ENCODE measurements around the gene PCDHB5. TPM values are rescaled to one million over a fixed set of nuclear protein-coding genes. Genes with fewer than 3 reads are reported as not detected.
"Not testable (repeated sequence)": the region's sequence is repeated elsewhere in the genome, so short reads cannot be mapped to it uniquely, and the experiment has no call there.

Gene PCDHB5
- total and polyA plus RNA-seq, 8 donors = 2.3 to 6.7 (median 3.7) TPM

DNA sequence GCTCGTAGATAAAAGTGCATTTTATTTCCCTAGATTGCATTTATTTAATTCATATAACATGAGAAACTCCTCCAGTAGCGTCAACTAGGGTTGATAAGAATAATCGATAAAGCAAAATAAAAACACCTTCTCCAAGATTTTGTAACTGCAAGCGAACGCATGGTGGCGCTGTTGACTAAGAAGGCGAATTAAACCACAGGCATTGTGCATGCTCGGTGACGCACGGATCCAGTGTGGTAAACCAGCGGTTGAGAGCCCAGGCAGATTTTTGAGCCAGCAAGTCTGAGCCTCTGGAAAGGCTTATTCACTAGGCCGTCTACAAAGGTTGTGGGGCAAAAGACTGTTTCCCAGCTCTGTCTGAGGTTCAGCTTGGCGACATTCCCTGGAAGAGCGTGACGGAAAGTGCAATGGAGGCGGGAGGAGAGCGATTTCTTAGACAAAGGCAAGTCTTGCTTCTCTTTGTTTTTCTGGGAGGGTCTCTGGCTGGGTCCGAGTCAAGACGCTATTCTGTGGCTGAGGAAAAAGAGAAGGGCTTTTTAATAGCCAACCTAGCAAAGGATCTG, 34.7 kb upstream of the PCDHB5 start, which contains the start of gene PCDHB3:
TSS of gene PCDHB3 (plus strand) at position 231 of the 563 bp plus-strand sequence. CDS start at position 408, 177 bp downstream.
- 14 to 22% methylated on average over 19 of the region's 19 CpGs for WGBS, 2 donors
- FAIRE-seq (no peak), ATAC-seq (peak; percentile 53 to 85 (median 72)), DNase-seq (peak in 2 of 6 donors; percentile 34 to 52)
- Histone ChIP-seq H3K36me3 (no peaks in the 10 kb centered on the region), H3K27me3 (no peaks in the 10 kb centered on the region), H3K4me3 (peak within 1 kb of the TSS in 2 of 4 donors; percentile 5 to 26), H3K9me3 (no peaks in the 10 kb centered on the region), H3K4me1 (no peaks in the 10 kb centered on the region), H3K27ac (no peak within 1 kb of the TSS)
- TF ChIP-seq, protein P1, sequence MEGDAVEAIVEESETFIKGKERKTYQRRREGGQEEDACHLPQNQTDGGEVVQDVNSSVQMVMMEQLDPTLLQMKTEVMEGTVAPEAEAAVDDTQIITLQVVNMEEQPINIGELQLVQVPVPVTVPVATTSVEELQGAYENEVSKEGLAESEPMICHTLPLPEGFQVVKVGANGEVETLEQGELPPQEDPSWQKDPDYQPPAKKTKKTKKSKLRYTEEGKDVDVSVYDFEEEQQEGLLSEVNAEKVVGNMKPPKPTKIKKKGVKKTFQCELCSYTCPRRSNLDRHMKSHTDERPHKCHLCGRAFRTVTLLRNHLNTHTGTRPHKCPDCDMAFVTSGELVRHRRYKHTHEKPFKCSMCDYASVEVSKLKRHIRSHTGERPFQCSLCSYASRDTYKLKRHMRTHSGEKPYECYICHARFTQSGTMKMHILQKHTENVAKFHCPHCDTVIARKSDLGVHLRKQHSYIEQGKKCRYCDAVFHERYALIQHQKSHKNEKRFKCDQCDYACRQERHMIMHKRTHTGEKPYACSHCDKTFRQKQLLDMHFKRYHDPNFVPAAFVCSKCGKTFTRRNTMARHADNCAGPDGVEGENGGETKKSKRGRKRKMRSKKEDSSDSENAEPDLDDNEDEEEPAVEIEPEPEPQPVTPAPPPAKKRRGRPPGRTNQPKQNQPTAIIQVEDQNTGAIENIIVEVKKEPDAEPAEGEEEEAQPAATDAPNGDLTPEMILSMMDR (IDR thresholded peaks at IDR 0.05) = no peak
- intact Hi-C loops (cut with DNase I) = no loop called here

DNA sequence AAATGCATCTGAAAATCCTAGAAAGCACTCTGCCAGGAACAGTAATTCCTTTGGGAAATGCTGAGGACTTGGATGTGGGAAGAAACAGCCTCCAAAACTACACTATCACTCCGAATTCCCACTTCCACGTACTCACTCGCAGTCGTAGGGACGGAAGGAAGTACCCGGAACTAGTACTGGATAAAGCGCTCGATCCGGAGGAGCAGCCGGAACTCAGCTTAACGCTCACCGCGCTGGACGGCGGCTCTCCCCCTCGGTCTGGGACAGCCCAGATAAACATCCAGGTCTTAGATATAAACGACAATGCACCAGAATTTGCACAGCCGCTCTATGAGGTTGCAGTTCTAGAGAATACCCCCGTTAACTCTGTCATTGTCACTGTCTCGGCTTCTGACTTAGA, 33.9 kb upstream of the PCDHB5 start:
- Histone ChIP-seq H3K4me1 (no peaks in the 10 kb centered on the region), H3K4me3 (peak overlapping the region in 2 of 4 donors; percentile 5 to 26), H3K27me3 (peaks cover 0 to 6% (median 0%) of the 10 kb centered on the region in 4 donors), H3K36me3 (no peaks in the 10 kb centered on the region), H3K27ac (no peak overlapping the region), H3K9me3 (peaks cover 0 to 5% (median 0%) of the 10 kb centered on the region in 4 donors)
- DNase-seq = no peak
- TF ChIP-seq, protein P1 (IDR thresholded peaks at IDR 0.05) = no peak
- intact Hi-C loops (cut with DNase I) = no loop called here
- FAIRE-seq = no peak
- 27 to 43% methylated on average over 20 of the region's 20 CpGs for WGBS, 2 donors
- ATAC-seq = peak in 2 of 4 donors; percentile 52 to 64

DNA sequence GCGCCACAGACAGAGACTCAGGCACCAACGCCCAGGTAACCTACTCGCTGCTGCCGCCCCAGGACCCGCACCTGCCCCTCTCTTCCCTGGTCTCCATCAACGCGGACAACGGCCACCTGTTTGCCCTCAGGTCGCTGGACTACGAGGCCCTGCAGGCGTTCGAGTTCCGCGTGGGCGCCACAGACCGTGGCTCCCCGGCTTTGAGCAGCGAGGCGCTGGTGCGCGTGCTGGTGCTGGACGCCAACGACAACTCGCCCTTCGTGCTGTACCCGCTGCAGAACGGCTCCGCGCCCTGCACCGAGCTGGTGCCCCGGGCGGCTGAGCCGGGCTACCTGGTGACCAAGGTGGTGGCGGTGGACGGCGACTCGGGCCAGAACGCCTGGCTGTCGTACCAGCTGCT, 32.9 kb upstream of the PCDHB5 start:
- WGBS, 2 donors = 24 to 48% methylated on average over 19 to 39 of the region's 39 CpGs
- H3K27me3 ChIP-seq; H3K4me3 ChIP-seq; H3K27ac ChIP-seq; H3K36me3 ChIP-seq; ATAC-seq; H3K4me1 ChIP-seq; FAIRE-seq; intact Hi-C loops (cut with DNase I); DNase-seq; H3K9me3 ChIP-seq: not testable (repeated sequence)

GRCh38 chr5:141102471-141102870, 32.5 kb upstream of the PCDHB5 start:
- not testable (repeated sequence) for H3K9me3 ChIP-seq

DNA sequence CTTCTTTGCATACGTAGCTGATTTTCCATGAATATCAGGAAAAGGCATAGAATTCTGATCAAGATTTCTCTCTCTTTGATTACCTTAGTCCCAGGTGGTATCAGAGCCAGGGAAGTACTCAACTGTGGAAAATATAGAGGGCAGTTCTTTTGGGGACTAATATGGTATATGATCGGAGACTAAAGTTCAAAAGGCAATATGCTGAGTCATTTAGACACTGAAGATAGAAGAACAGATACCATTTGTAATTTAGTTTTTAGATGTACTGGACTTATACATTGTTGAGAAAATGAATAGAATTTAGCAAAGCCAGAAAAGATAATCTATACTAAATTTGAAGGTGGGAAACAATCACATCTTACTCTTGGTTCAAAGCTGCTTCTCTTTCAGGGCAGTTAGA, 29.7 kb upstream of the PCDHB5 start:
- Histone ChIP-seq H3K4me1 (no peaks in the 10 kb centered on the region), H3K4me3 (no peak overlapping the region), H3K27ac (no peak overlapping the region), H3K27me3 (peaks cover 0 to 6% (median 0%) of the 10 kb centered on the region in 4 donors), H3K36me3 (no peaks in the 10 kb centered on the region), H3K9me3 (peaks cover 0 to 5% (median 0%) of the 10 kb centered on the region in 4 donors)
- intact Hi-C loops (cut with DNase I) = no loop called here
- DNase-seq = no peak
- 55 to 83% methylated on average over 2 of the region's 2 CpGs for WGBS, 2 donors
- no peak for FAIRE-seq
- no peak for ATAC-seq
- TF ChIP-seq, protein P1 (IDR thresholded peaks at IDR 0.05) = no peak

More at GRCh38 chr5:141102471-141102870, 32.5 kb upstream of the PCDHB5 start:
- intact Hi-C loops (cut with DNase I); DNase-seq; H3K27ac ChIP-seq; ATAC-seq; H3K4me3 ChIP-seq; H3K36me3 ChIP-seq; H3K4me1 ChIP-seq; FAIRE-seq; H3K27me3 ChIP-seq: not testable (repeated sequence)
- WGBS, 2 donors = 23 to 46% methylated on average over 6 to 34 of the region's 38 CpGs

- no peak overlapping the region for H3K27ac ChIP-seq
- WGBS, 2 donors = 35 to 38% methylated on average over 2 of the region's 2 CpGs
- FAIRE-seq = no peak
- no peak overlapping the region for H3K4me3 ChIP-seq
- H3K36me3 ChIP-seq = no peaks in the 10 kb centered on the region
- no peaks in the 10 kb centered on the region for H3K27me3 ChIP-seq
- intact Hi-C loops (cut with DNase I) = no loop called here
- peaks cover 0 to 3% (median 0%) of the 10 kb centered on the region in 4 donors for H3K9me3 ChIP-seq
- TF ChIP-seq, protein P1 (IDR thresholded peaks at IDR 0.05) = no peak
- DNase-seq = no peak
- no peak for ATAC-seq
- no peaks in the 10 kb centered on the region for H3K4me1 ChIP-seq
Observed at GRCh38 chr5:141119250-141119649, 15.8 kb upstream of the PCDHB5 start.
